Measurements from ENCODE around the gene CGB8. TPM values are rescaled to one million over a fixed set of nuclear protein-coding genes. Genes with fewer than 3 reads are reported as not detected.
"Not testable (repeated sequence)": the region's sequence is repeated elsewhere in the genome, so short reads cannot be mapped to it uniquely, and the experiment has no call there.

CGB8 gene
- total RNA-seq, 2 experiments from 2014 or later = not detected

GRCh38 chr19:49019242-49019932 lies 29.5 kb downstream of the CGB8 start:
- Mint-ChIP-seq H3K27me3 (peaks cover 26% of the 10 kb centered on the region), H3K27ac (no peak overlapping the region), H3K36me3 (ENCODE audit: low read depth) (peaks cover 6% of the 10 kb centered on the region), H3K4me3 (peak overlapping the region; percentile 72), H3K4me1 (peaks cover 31% of the 10 kb centered on the region), H3K9me3 (no peaks in the 10 kb centered on the region)
- ChIA-PET POLR2A (no interaction called here), CTCF (interaction anchor here (0.8 to 3.6 kb wide), 10 partner anchors 12 to 189 kb away, joined by 3 to 23 read pairs (median 4); partner anchors contain the start of genes GYS1 and RUVBL2)
- peak; percentile 60 for DNase-seq

GRCh38 chr19:49018388-49019241 lies 30.3 kb downstream of the CGB8 start:
- H3K36me3 Mint-ChIP-seq (ENCODE audit: low read depth); H3K9me3 Mint-ChIP-seq; POLR2A ChIA-PET; H3K27ac Mint-ChIP-seq: not testable (repeated sequence)
- CTCF ChIA-PET = interaction anchor here (0.9 to 3.6 kb wide), 12 partner anchors 8 to 190 kb away, joined by 3 to 23 read pairs (median 3); partner anchors contain the start of genes CGB2, FTL, GYS1 and RUVBL2
- Mint-ChIP-seq H3K27me3 (peaks cover 26% of the 10 kb centered on the region), H3K4me3 (peak overlapping the region; percentile 72), H3K4me1 (peaks cover 31% of the 10 kb centered on the region)
- DNase-seq = peak; percentile 15

GRCh38 chr19:49017666-49018351 lies 31.1 kb downstream of the CGB8 start:
- DNase-seq = peak; percentile 62
- Mint-ChIP-seq H3K27me3 (peaks cover 26% of the 10 kb centered on the region), H3K4me1 (peaks cover 31% of the 10 kb centered on the region), H3K4me3 (peak overlapping the region; percentile 72), H3K9me3 (no peaks in the 10 kb centered on the region), H3K36me3 (ENCODE audit: low read depth) (peaks cover 9% of the 10 kb centered on the region), H3K27ac (no peak overlapping the region)
- CTCF ChIA-PET = interaction anchor here (0.7 to 3.6 kb wide), 8 partner anchors 9 to 117 kb away, joined by 3 to 23 read pairs (median 4); partner anchors contain the start of genes CGB2, FTL, GYS1 and RUVBL2
- POLR2A ChIA-PET = no interaction called here

- peaks cover 31% of the 10 kb centered on the region for H3K4me1 Mint-ChIP-seq
- DNase-seq = no peak
- peaks cover 26% of the 10 kb centered on the region for H3K27me3 Mint-ChIP-seq
- H3K36me3 Mint-ChIP-seq (ENCODE audit: low read depth) = peaks cover 9% of the 10 kb centered on the region
- no peak within 1 kb of the TSS for H3K27ac Mint-ChIP-seq
- no peaks in the 10 kb centered on the region for H3K9me3 Mint-ChIP-seq
- POLR2A ChIA-PET = no interaction called here
- H3K4me3 Mint-ChIP-seq = peak within 1 kb of the TSS; percentile 72
- CTCF ChIA-PET = interaction anchor here (0.7 to 3.6 kb wide), 6 partner anchors 9 to 117 kb away, joined by 3 to 23 read pairs (median 8); partner anchors contain the start of genes CGB2, GYS1 and RUVBL2
These were observed 31.8 kb downstream of the CGB8 start, which contains the start of gene LHB for GRCh38 chr19:49017041-49017665. LHB (minus strand) TSS chr19:49017091; CDS start chr19:49017081, 10 bp downstream.

GRCh38 chr19:49016067-49016839 lies 32.7 kb downstream of the CGB8 start:
- ChIA-PET CTCF (interaction anchor here (0.6 kb wide), 1 partner anchor 11 kb away, joined by 3 read pairs; no protein-coding TSS in a partner anchor), POLR2A (no interaction called here)
- peaks cover 9% of the 10 kb centered on the region for H3K36me3 Mint-ChIP-seq (ENCODE audit: low read depth)
- H3K9me3 Mint-ChIP-seq = no peaks in the 10 kb centered on the region
- peaks cover 27% of the 10 kb centered on the region for H3K4me1 Mint-ChIP-seq
- no peak overlapping the region for H3K4me3 Mint-ChIP-seq
- DNase-seq = no peak
- peaks cover 24% of the 10 kb centered on the region for H3K27me3 Mint-ChIP-seq
- no peak overlapping the region for H3K27ac Mint-ChIP-seq

GRCh38 chr19:49014870-49015255 lies 34.0 kb downstream of the CGB8 start:
- POLR2A ChIA-PET = no interaction called here
- no peak for DNase-seq
- CTCF ChIA-PET = interaction anchor here (1.2 to 2.2 kb wide), 3 partner anchors 17 to 41 kb away, joined by 3 to 7 read pairs (median 5); partner anchors contain the start of genes CGB2 and RUVBL2

GRCh38 chr19:49014123-49014869 lies 34.6 kb downstream of the CGB8 start:
- H3K4me3 Mint-ChIP-seq = no peak overlapping the region
- POLR2A ChIA-PET = no interaction called here
- peaks cover 16% of the 10 kb centered on the region for H3K4me1 Mint-ChIP-seq
- peaks cover 12% of the 10 kb centered on the region for H3K27me3 Mint-ChIP-seq
- no peak for DNase-seq
- no peaks in the 10 kb centered on the region for H3K9me3 Mint-ChIP-seq
- CTCF ChIA-PET = interaction anchor here (0.6 to 2.2 kb wide), 6 partner anchors 14 to 182 kb away, joined by 3 to 7 read pairs (median 4); partner anchors contain the start of genes CGB2 and RUVBL2
- peaks cover 13% of the 10 kb centered on the region for H3K36me3 Mint-ChIP-seq (ENCODE audit: low read depth)
- H3K27ac Mint-ChIP-seq = no peak overlapping the region

More at GRCh38 chr19:49014870-49015255, 34.0 kb downstream of the CGB8 start:
- no peaks in the 10 kb centered on the region for H3K9me3 Mint-ChIP-seq
- H3K27ac Mint-ChIP-seq = no peak overlapping the region
- H3K4me3 Mint-ChIP-seq = no peak overlapping the region
- peaks cover 11% of the 10 kb centered on the region for H3K36me3 Mint-ChIP-seq (ENCODE audit: low read depth)
- peaks cover 16% of the 10 kb centered on the region for H3K27me3 Mint-ChIP-seq
- H3K4me1 Mint-ChIP-seq = peaks cover 17% of the 10 kb centered on the region

- H3K4me3 Mint-ChIP-seq = no peak overlapping the region
- peaks cover 13% of the 10 kb centered on the region for H3K36me3 Mint-ChIP-seq (ENCODE audit: low read depth)
- ChIA-PET POLR2A (no interaction called here), CTCF (interaction anchor here (0.8 to 2.1 kb wide), 2 partner anchors 11 to 18 kb away, joined by 3 to 7 read pairs; partner anchors contain the start of gene RUVBL2)
- DNase-seq = no peak
- no peaks in the 10 kb centered on the region for H3K4me1 Mint-ChIP-seq
- H3K9me3 Mint-ChIP-seq = no peaks in the 10 kb centered on the region
- H3K27me3 Mint-ChIP-seq = no peaks in the 10 kb centered on the region
- H3K27ac Mint-ChIP-seq = no peak overlapping the region
These were observed 37.7 kb downstream of the CGB8 start for GRCh38 chr19:49011194-49011593.

- Mint-ChIP-seq H3K4me3 (no peak overlapping the region), H3K27me3 (no peaks in the 10 kb centered on the region), H3K27ac (no peak overlapping the region), H3K9me3 (no peaks in the 10 kb centered on the region), H3K36me3 (ENCODE audit: low read depth) (peaks cover 9% of the 10 kb centered on the region), H3K4me1 (no peaks in the 10 kb centered on the region)
- ChIA-PET POLR2A (no interaction called here), CTCF (interaction anchor here (0.8 to 2.1 kb wide), 2 partner anchors 12 to 17 kb away, joined by 3 to 7 read pairs; partner anchors contain the start of gene RUVBL2)
- no peak for DNase-seq
These were observed 38.5 kb downstream of the CGB8 start for GRCh38 chr19:49010453-49010852.

GRCh38 chr19:49009828-49010227 lies 39.1 kb downstream of the CGB8 start:
- POLR2A ChIA-PET = interaction anchor here (0.5 kb wide), 1 partner anchor 110 kb away, joined by 4 read pairs; the partner anchor contains the start of gene NUCB1
- H3K4me1 Mint-ChIP-seq = no peaks in the 10 kb centered on the region

GRCh38 chr19:49006905-49007304 lies 42.0 kb downstream of the CGB8 start:
- Mint-ChIP-seq H3K27me3 (no peaks in the 10 kb centered on the region), H3K27ac (no peak overlapping the region), H3K36me3 (ENCODE audit: low read depth) (peaks cover 18% of the 10 kb centered on the region), H3K4me3 (no peak overlapping the region), H3K9me3 (no peaks in the 10 kb centered on the region), H3K4me1 (no peaks in the 10 kb centered on the region)
- ChIA-PET POLR2A (no interaction called here), CTCF (interaction anchor here (1.9 to 6.8 kb wide), 4 partner anchors 9 to 14 kb away, joined by 6 to 36 read pairs (median 11); partner anchors contain the start of genes GYS1, LHB and RUVBL2)
- DNase-seq = no peak

More at GRCh38 chr19:49009828-49010227, 39.1 kb downstream of the CGB8 start:
- H3K27ac Mint-ChIP-seq = no peak overlapping the region
- H3K4me3 Mint-ChIP-seq = no peak overlapping the region
- CTCF ChIA-PET = interaction anchor here (2.1 to 6.8 kb wide), 2 partner anchors 12 to 17 kb away, joined by 7 to 36 read pairs; partner anchors contain the start of genes GYS1 and RUVBL2
- no peak for DNase-seq
- H3K27me3 Mint-ChIP-seq = no peaks in the 10 kb centered on the region
- H3K9me3 Mint-ChIP-seq = no peaks in the 10 kb centered on the region
- peaks cover 14% of the 10 kb centered on the region for H3K36me3 Mint-ChIP-seq (ENCODE audit: low read depth)

Measured in activated CD4-positive, alpha-beta T cell treated with anti-CD3 and anti-CD28 coated beads, Interleukin-2, amount 10 ng/mL, durations not matched to agents 7 days and 5 days (primary cell).